H9 (cell line): Measurements from ENCODE around the gene SSR3. TPM values are rescaled to one million over a fixed set of nuclear protein-coding genes. Genes with fewer than 3 reads are reported as not detected.

Source experiments
- DNase-seq: peaks from one replicate; pipeline ENCODE4 v3.0.0-alpha.2; 2017
- H2AFZ ChIP-seq: one replicate; pipeline ENCODE4 v1.6.1; 2013; ENCODE audit warnings: mild to moderate bottlenecking, low read length, control low read depth, moderate library complexity
- H2AK5ac ChIP-seq: 2 replicates; pipeline ENCODE4 v1.6.1; 2013; ENCODE audit warnings: low read length, control low read depth, mixed read lengths; ENCODE audit not compliant: insufficient read length
- H2BK120ac ChIP-seq: one replicate; pipeline ENCODE4 v1.6.1; 2013; ENCODE audit warnings: low read depth, mild to moderate bottlenecking, low read length, control low read depth, inconsistent platforms; ENCODE audit not compliant: poor library complexity, severe bottlenecking
- H2BK12ac ChIP-seq: 2 replicates; pipeline ENCODE4 v1.6.1; 2013; ENCODE audit warnings: low read length, control low read depth, mixed read lengths, low read depth; ENCODE audit not compliant: insufficient read length
- H2BK15ac ChIP-seq: 2 replicates; pipeline ENCODE4 v1.6.1; 2013; ENCODE audit warnings: low read depth, low read length, control low read depth
- H2BK20ac ChIP-seq: one replicate; pipeline ENCODE4 v1.6.1; 2013; ENCODE audit warnings: low read depth, mild to moderate bottlenecking, low read length, control low read depth, inconsistent platforms; ENCODE audit not compliant: poor library complexity, severe bottlenecking
- H2BK5ac ChIP-seq: 2 replicates; pipeline ENCODE4 v1.6.1; 2013; ENCODE audit warnings: low read length, control low read depth, mixed read lengths; ENCODE audit not compliant: insufficient read length
- H3K14ac ChIP-seq: 2 replicates; pipeline ENCODE4 v1.6.1; 2013; ENCODE audit warnings: low read length, control low read depth; ENCODE audit not compliant: insufficient read depth
- H3K18ac ChIP-seq: 2 replicates; pipeline ENCODE4 v1.6.1; 2013; ENCODE audit warnings: low read depth, mild to moderate bottlenecking, mixed read lengths, low read length, control low read depth; ENCODE audit not compliant: insufficient read length
- H3K23ac ChIP-seq: 2 replicates; pipeline ENCODE4 v1.6.1; 2013; ENCODE audit warnings: low read length, control low read depth, mixed read lengths, low read depth; ENCODE audit not compliant: insufficient read length
- H3K23me2 ChIP-seq: 2 replicates; pipeline ENCODE4 v1.6.1; 2013; ENCODE audit warnings: low read depth, mild to moderate bottlenecking, mixed read lengths, low read length, control low read depth; ENCODE audit not compliant: insufficient read length, poor library complexity, severe bottlenecking
- H3K27ac ChIP-seq: 2 replicates; pipeline ENCODE4 v1.5.1; 2013; ENCODE audit warnings: low read length, control low read depth, mixed read lengths, low read depth; ENCODE audit not compliant: insufficient read length
- H3K27me3 ChIP-seq: 2 replicates; pipeline ENCODE4 v1.6.1; 2013; ENCODE audit warnings: low read length, control low read depth, inconsistent platforms; ENCODE audit not compliant: insufficient read depth
- H3K4ac ChIP-seq: 2 replicates; pipeline ENCODE4 v1.6.1; 2013; ENCODE audit warnings: low read depth, mild to moderate bottlenecking, control low read depth, inconsistent platforms, low read length, moderate library complexity
- H3K4me1 ChIP-seq: 2 replicates; pipeline ENCODE4 v1.6.1; 2013; ENCODE audit warnings: low read length, control low read depth, inconsistent platforms; ENCODE audit not compliant: insufficient read depth
- H3K4me2 ChIP-seq: 2 replicates; pipeline ENCODE4 v1.6.1; 2013; ENCODE audit warnings: low read length, control low read depth, mixed read lengths; ENCODE audit not compliant: insufficient read length, insufficient read depth
- H3K56ac ChIP-seq: 2 replicates; pipeline ENCODE4 v1.6.1; 2013; ENCODE audit warnings: low read depth, mild to moderate bottlenecking, mixed read lengths, low read length, control low read depth; ENCODE audit not compliant: insufficient read length
- H3K79me1 ChIP-seq: 2 replicates; pipeline ENCODE4 v1.6.1; 2013; ENCODE audit warnings: low read depth, mild to moderate bottlenecking, moderate library complexity, low read length, control low read depth, inconsistent platforms; ENCODE audit not compliant: insufficient read depth, poor library complexity, severe bottlenecking
- H3K79me2 ChIP-seq: 2 replicates; pipeline ENCODE4 v1.6.1; 2013; ENCODE audit warnings: low read length, control low read depth, inconsistent platforms; ENCODE audit not compliant: insufficient read depth
- H3K9ac ChIP-seq: 2 replicates; pipeline ENCODE4 v1.6.1; 2013; ENCODE audit warnings: low read length, control low read depth, mixed read lengths; ENCODE audit not compliant: insufficient read length; ENCODE audit errors: extremely low read depth
- H3K9me3 ChIP-seq: one replicate; pipeline ENCODE4 v1.6.1; 2013; ENCODE audit warnings: low read depth, low read length, inconsistent platforms; ENCODE audit not compliant: control insufficient read depth
- H3T11ph ChIP-seq: one replicate; pipeline ENCODE4 v1.6.1; 2013; ENCODE audit warnings: mild to moderate bottlenecking, low read length, control low read depth, inconsistent platforms
- H4K20me1 ChIP-seq: one replicate; pipeline ENCODE4 v1.6.1; 2013; ENCODE audit not compliant: control insufficient read depth, insufficient read length, insufficient read depth
- H4K5ac ChIP-seq: 2 replicates; pipeline ENCODE4 v1.6.1; 2013; ENCODE audit warnings: low read depth, mild to moderate bottlenecking, mixed read lengths, low read length, control low read depth; ENCODE audit not compliant: insufficient read length
- H4K8ac ChIP-seq: replicated peaks from 2 replicates; pipeline ENCODE4 v1.6.1; 2013; ENCODE audit warnings: low read length, control low read depth, mixed read lengths, low read depth; ENCODE audit not compliant: insufficient read length
- H4K91ac ChIP-seq: 2 replicates; pipeline ENCODE4 v1.6.1; 2013; ENCODE audit warnings: low read depth, mild to moderate bottlenecking, moderate library complexity, mixed read lengths, low read length, control low read depth; ENCODE audit not compliant: insufficient read length
- H3K27ac Mint-ChIP-seq, 3 experiments: 2 replicates in 2 of 3; 3 replicates in 1 of 3; pipeline ENCODE4 v1.8.0; 2020 to 2021; ENCODE audit warnings: mixed read lengths in 3 of 3, mild to moderate bottlenecking in 1 of 3, moderate library complexity in 1 of 3
- H3K27me3 Mint-ChIP-seq: 2 replicates; pipeline ENCODE4 v1.8.0; 2021; ENCODE audit warnings: low read depth, mild to moderate bottlenecking, moderate library complexity, mixed read lengths
- H3K36me3 Mint-ChIP-seq, 3 experiments: 2 replicates in 2 of 3; 3 replicates in 1 of 3; pipeline ENCODE4 v1.8.0; 2020 to 2021; ENCODE audit warnings: low read depth in 3 of 3, mixed read lengths in 3 of 3; ENCODE audit not compliant: insufficient read depth in 1 of 3
- H3K4me1 Mint-ChIP-seq, 2 experiments: 2 replicates each; pipeline ENCODE4 v1.8.0; 2020; ENCODE audit warnings: mixed read lengths in 2 of 2
- H3K4me3 Mint-ChIP-seq, 2 experiments: 2 replicates in 1 of 2; 3 replicates in 1 of 2; pipeline ENCODE4 v1.8.0; 2020 to 2021; ENCODE audit warnings: mild to moderate bottlenecking in 2 of 2, mixed read lengths in 2 of 2, moderate library complexity in 1 of 2
- H3K9me3 Mint-ChIP-seq, 2 experiments: 2 replicates in 1 of 2; 3 replicates in 1 of 2; pipeline ENCODE4 v1.8.0; 2020; ENCODE audit warnings: mild to moderate bottlenecking in 2 of 2, mixed read lengths in 2 of 2, moderate library complexity in 1 of 2
- total RNA-seq: library from RNA; stranded (reverse); gene quantifications from 2 replicates; pipeline ENCODE4 v1.2.1, GENCODE V29; 2021
- TF ChIP-seq, protein P1 (sequence below): fragments of 200-600 bp; sonication (generic); conservative IDR thresholded peaks from 3 replicates; pipeline ENCODE4 v1.8.0; 2021; ENCODE audit warnings: antibody characterized with exemption, mild to moderate bottlenecking

The SSR3 gene
- total RNA-seq, 1 experiment from 2014 or later, result 177 TPM

DNA sequence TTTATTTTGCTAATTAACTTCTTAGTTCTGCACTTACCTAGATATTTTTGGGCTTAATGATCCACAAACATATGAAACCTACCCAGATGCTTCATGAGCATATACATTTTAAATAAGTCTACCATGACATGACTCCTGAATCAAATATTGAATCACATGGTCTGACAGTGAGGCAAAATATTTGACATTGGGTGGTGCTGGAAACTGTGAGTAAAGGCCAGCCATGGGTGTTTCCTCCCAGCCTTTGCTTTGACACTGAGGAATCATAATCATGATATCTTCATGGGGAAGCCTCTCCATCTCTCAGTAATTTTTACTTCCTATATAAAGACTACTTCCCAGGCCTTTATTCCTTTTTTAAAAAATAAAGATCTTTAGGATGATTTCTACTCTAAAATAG lies 22.8 kb upstream of the SSR3 start:
- H3K4me1 Mint-ChIP-seq, result peaks cover 7 to 8% of the 10 kb centered on the region in 2 experiments
- no peak overlapping the region for H3K14ac ChIP-seq

More for the DNA sequence above, 22.8 kb upstream of the SSR3 start:
- H2BK12ac ChIP-seq, result no peak overlapping the region
- no peak overlapping the region for H3K27ac Mint-ChIP-seq
- H2BK5ac ChIP-seq, result no peak overlapping the region
- DNase-seq, result no peak
- no peak overlapping the region for H2AK5ac ChIP-seq
- no peak overlapping the region for H3K18ac ChIP-seq
- H3K4me3 Mint-ChIP-seq, result no peak overlapping the region
- no peaks in the 10 kb centered on the region for H3K36me3 Mint-ChIP-seq
- H3K4me1 ChIP-seq, result no peaks in the 10 kb centered on the region; the same call in 1 of the 2 replicates
- no peak overlapping the region for H3T11ph ChIP-seq
- no peak overlapping the region for H3K27ac ChIP-seq
- H4K20me1 ChIP-seq, result no peaks in the 10 kb centered on the region
- H3K56ac ChIP-seq, result no peak overlapping the region
- H3K9ac ChIP-seq, result no peak overlapping the region
- H3K9me3 Mint-ChIP-seq, result no peaks in the 10 kb centered on the region
- no peaks in the 10 kb centered on the region for H3K27me3 Mint-ChIP-seq
- H3K4ac ChIP-seq, result no peak overlapping the region
- TF ChIP-seq, protein P1, sequence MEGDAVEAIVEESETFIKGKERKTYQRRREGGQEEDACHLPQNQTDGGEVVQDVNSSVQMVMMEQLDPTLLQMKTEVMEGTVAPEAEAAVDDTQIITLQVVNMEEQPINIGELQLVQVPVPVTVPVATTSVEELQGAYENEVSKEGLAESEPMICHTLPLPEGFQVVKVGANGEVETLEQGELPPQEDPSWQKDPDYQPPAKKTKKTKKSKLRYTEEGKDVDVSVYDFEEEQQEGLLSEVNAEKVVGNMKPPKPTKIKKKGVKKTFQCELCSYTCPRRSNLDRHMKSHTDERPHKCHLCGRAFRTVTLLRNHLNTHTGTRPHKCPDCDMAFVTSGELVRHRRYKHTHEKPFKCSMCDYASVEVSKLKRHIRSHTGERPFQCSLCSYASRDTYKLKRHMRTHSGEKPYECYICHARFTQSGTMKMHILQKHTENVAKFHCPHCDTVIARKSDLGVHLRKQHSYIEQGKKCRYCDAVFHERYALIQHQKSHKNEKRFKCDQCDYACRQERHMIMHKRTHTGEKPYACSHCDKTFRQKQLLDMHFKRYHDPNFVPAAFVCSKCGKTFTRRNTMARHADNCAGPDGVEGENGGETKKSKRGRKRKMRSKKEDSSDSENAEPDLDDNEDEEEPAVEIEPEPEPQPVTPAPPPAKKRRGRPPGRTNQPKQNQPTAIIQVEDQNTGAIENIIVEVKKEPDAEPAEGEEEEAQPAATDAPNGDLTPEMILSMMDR, result no peak
- H4K91ac ChIP-seq, result no peak overlapping the region
- H2BK120ac ChIP-seq, result no peak overlapping the region
- no peaks in the 10 kb centered on the region for H3K9me3 ChIP-seq
- no peak overlapping the region for H3K23ac ChIP-seq
- no peak overlapping the region for H4K5ac ChIP-seq
- no peak overlapping the region for H2AFZ ChIP-seq
- H3K23me2 ChIP-seq, result no peaks in the 10 kb centered on the region
- no peak overlapping the region for H2BK15ac ChIP-seq
- H3K27me3 ChIP-seq, result no peaks in the 10 kb centered on the region
- H3K79me2 ChIP-seq, result no peaks in the 10 kb centered on the region
- H4K8ac ChIP-seq, result no peak overlapping the region
- no peak overlapping the region for H3K4me2 ChIP-seq
- H3K79me1 ChIP-seq, result no peaks in the 10 kb centered on the region
- H2BK20ac ChIP-seq, result no peak overlapping the region
